ENCODE measurements around the gene SCUBE3.

DNA sequence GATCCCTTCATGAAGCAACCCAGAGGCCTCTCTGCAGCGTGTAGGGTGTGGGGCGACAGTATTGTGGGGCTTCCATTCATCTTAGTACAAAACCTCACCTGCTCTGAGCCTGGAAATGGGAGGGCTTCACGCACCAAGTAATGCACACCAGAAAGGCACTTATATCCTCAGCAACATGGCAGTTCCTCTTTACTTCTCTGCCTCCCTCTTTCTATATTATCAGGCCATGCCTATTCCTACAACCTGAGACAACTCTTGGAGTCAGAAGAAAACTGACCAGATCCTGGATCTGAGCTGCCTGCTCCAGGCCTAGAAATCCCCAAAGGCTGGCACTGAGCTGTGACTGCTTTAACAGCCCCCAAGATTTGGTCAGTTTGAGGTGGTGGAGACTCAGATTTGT lies 38.2 kb downstream of the SCUBE3 start:
- TF ChIP-seq POLR2A (IDR thresholded peaks at IDR 0.05; ENCODE audit: low read length) (no peak), GATA1 (IDR thresholded peaks at IDR 0.05; ENCODE audit: low read depth, low read length) (no peak)
